GM12864 (cell line): ENCODE data around the gene ARHGAP12.
"Not testable (repeated sequence)": the region's sequence is repeated elsewhere in the genome, so short reads cannot be mapped to it uniquely, and the experiment has no call there.

Experiments
- DNase-seq: peaks from one replicate; pipeline ENCODE4 v3.0.0-alpha.2; 2011; ENCODE audit warnings: low read depth
- H3K4me3 ChIP-seq: 2 replicates; pipeline ENCODE4 v1.5.1; 2011; ENCODE audit warnings: mild to moderate bottlenecking, low read depth, low read length, control low read depth
- TF ChIP-seq, protein P1 (sequence below): IDR thresholded peaks from 2 replicates; pipeline ENCODE4 v1.5.1; 2011; ENCODE audit warnings: low read depth, mild to moderate bottlenecking, moderate library complexity, low read length, control low read depth, inconsistent platforms; ENCODE audit errors: missing control alignments

The ARHGAP12 gene

DNA sequence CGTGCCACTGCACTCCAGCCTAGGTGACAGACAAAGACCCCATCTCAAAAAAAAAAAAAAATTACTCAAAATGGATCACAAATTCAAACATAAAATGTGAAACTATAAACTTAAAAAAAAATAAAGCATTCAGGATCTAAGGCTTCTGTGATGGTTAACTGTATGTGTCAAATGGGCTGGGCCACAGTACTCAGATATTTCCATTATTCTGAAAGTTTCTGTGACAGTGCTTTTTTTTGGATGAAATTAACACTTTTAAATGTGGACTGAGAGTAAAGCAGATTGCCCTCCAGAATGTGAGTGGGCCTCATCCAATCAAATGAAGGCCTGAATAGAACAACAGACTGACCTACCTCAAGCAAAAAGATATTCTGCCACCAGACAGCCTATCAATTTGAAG lies 26.0 kb downstream of the ARHGAP12 start:
- no peak overlapping the region for H3K4me3 ChIP-seq
- TF ChIP-seq, protein P1, sequence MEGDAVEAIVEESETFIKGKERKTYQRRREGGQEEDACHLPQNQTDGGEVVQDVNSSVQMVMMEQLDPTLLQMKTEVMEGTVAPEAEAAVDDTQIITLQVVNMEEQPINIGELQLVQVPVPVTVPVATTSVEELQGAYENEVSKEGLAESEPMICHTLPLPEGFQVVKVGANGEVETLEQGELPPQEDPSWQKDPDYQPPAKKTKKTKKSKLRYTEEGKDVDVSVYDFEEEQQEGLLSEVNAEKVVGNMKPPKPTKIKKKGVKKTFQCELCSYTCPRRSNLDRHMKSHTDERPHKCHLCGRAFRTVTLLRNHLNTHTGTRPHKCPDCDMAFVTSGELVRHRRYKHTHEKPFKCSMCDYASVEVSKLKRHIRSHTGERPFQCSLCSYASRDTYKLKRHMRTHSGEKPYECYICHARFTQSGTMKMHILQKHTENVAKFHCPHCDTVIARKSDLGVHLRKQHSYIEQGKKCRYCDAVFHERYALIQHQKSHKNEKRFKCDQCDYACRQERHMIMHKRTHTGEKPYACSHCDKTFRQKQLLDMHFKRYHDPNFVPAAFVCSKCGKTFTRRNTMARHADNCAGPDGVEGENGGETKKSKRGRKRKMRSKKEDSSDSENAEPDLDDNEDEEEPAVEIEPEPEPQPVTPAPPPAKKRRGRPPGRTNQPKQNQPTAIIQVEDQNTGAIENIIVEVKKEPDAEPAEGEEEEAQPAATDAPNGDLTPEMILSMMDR: no peak
- DNase-seq: no peak

DNA sequence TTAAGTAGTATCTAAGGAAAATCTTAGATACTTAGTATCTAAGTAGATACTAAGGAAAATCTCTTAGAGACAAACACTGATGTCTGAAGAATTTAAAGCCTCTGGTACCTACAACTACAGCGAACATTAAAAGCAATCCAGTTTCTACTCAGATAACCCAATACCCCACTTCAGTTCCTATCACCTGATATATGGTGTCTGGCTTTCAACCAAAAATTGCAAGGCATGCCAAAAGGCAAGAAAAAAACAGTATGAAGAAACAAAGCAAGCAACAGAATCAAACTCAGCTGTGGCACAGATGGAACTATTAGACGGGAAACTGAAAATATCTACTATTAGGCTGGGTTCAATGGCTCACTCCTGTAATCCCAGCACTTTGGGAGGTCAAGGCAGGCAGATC lies 31.1 kb downstream of the ARHGAP12 start:
- no peak overlapping the region for H3K4me3 ChIP-seq
- TF ChIP-seq, protein P1: no peak
- no peak for DNase-seq

DNA sequence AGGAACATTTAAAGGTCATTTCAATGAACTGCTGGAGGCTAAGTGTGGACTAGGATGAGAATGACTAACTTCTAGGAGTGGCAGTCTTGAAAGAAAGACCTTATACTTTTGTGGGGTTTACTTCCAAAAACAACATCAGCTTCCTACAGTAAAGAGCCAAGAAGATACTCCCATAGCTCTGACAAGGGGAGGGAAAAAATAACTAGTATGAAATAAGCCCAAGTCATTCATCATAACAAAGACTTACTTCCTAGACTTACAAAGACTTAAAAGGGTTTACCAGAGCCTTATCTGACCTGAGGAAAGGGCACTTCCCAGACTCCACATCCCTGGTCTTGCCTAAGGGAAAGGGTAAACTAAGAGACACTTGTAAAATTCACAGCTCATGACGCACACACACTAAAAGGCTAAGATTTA lies 31.7 kb downstream of the ARHGAP12 start:
- TF ChIP-seq, protein P1: no peak
- no peak overlapping the region for H3K4me3 ChIP-seq
- no peak for DNase-seq

DNA sequence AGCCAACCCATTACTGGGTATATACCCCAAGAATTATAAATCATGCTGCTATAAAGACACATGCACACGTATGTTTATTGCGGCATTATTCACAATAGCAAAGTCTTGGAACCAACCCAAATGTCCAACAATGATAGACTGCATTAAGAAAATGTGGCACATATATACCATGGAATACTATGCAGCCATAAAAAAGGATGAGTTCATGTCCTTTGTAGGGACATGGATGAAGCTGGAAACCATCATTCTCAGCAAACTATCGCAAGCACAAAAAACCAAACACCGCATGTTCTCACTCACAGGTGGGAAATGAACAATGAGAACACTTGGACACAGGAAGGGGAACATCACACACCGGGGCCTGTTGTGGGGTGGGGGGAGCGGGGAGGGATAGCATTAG lies 32.9 kb downstream of the ARHGAP12 start:
- not testable (repeated sequence) for DNase-seq, H3K4me3 ChIP-seq

DNA sequence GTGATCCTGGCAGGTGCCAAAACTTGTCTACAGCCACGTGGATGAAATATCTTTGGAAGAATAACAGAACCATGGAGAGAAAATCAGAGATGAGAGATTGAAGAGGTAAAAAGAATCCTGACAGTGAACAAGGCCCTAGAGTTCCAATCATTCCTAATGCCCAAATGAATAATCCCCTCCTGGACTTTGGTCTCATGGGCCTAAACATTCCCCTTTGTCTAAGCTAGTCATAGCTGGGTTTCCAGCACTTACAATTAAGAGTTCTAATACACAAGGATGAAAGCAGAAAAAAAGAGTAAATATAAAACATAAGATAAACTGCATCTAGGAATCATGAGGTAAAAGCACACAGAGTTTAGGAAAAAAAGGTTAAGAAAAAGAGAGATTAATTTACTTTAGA lies 40.2 kb downstream of the ARHGAP12 start:
- no peak overlapping the region for H3K4me3 ChIP-seq
- no peak for DNase-seq
- TF ChIP-seq, protein P1: no peak

DNA sequence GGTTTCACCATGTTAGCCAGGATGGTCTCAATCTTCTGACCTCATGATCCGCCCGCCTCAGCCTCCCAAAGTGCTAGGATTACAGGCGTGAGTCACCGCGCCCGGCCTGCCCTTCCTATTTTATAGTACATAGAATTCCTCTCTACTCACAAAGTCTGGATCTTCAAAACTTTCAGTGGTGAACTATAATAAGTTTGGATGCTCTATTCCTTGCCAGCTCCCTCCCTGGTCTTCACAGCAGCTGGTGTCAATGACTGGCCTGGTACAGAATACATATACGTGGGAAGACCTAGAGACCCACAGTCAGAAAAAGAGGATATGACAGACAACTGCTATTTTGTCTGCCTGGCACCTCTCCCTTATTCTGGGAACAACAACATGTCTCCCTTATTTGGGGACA lies 40.8 kb downstream of the ARHGAP12 start:
- DNase-seq: no peak
- TF ChIP-seq, protein P1: no peak
- H3K4me3 ChIP-seq: no peak overlapping the region

DNA sequence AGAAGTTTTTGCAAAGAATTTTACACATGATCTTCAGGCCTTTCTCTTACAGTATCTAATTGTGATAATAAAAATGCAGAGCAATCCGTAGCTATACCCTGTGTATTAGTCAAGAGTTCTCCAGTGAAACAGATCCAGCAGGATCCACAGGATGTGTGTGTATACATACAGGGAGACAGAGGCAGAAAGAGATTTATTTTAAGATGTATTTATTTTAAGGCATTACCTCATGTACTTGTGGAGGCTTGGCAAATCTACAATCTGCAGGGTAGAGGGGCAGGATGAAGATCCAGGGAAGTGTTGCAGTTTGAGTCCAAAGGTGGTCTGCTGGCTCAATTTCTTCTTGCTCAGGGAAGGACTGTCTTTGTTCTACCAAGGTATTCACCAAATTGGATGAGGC lies 41.7 kb downstream of the ARHGAP12 start:
- H3K4me3 ChIP-seq: no peak overlapping the region
- TF ChIP-seq, protein P1: no peak
- DNase-seq: no peak

DNA sequence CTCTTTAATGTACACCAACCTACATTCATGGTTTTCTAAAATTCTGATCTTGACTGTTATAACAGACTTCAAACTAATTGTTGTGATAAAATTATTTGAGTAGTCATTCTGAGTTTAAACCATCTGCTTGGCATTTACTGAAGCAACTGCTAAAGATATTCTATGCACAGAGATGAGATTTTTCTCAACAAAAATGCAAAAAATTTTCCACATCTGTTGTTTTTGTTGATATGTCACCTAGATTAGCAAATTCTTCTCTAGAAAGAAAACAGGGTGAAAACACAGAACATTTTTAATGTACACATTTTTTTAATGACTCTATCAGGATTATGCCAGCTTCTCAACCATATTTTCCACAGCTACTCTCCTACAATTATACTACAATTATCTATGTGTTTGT lies 42.7 kb downstream of the ARHGAP12 start:
- DNase-seq: no peak
- TF ChIP-seq, protein P1: no peak
- H3K4me3 ChIP-seq: no peak overlapping the region
